Esophagus muscularis mucosa (tissue), 4 donors: Measurements from ENCODE around the gene MRPL55. TPM values are rescaled to one million over a fixed set of nuclear protein-coding genes. Genes with fewer than 3 reads are reported as not detected.

ENCODE experiments used
- DNase-seq: peaks from one replicate; pipeline ENCODE4 v3.0.0-alpha.2; 2017; ENCODE audit errors: extremely low spot score
- H3K27ac ChIP-seq, 4 donors: fragments of 200-600 bp; sonication (generic); replicated peaks in 1 of 4; 1 replicate in 3 of 4; 2 replicates in 1 of 4; pipeline ENCODE4 v1.5.1; 2016 to 2019; ENCODE audit warnings: mild to moderate bottlenecking in 1 of 4
- H3K27me3 ChIP-seq, 4 donors: fragments of 200-600 bp; sonication (generic); one replicate each; pipeline versions ENCODE4 v1.5.1 to v1.6.0; 2016 to 2019
- H3K36me3 ChIP-seq, 4 donors: fragments of 200-600 bp; sonication (generic); one replicate each; pipeline ENCODE4 v1.5.1; 2016 to 2019
- H3K4me1 ChIP-seq, 4 donors: fragments of 200-600 bp; sonication (generic); one replicate each; pipeline ENCODE4 v1.5.1; 2016 to 2019
- H3K4me3 ChIP-seq, 4 donors: fragments of 200-600 bp; sonication (generic); 1 replicate in 2 of 4; 2 replicates in 2 of 4; pipeline ENCODE4 v1.5.1; 2016 to 2019; ENCODE audit warnings: mild to moderate bottlenecking in 4 of 4, moderate library complexity in 1 of 4
- H3K9me3 ChIP-seq, 4 donors: fragments of 200-600 bp; sonication (generic); 1 replicate in 3 of 4; 2 replicates in 1 of 4; pipeline ENCODE4 v1.5.1; 2016 to 2019
- CTCF ChIP-seq, 3 experiments: fragments of 200-600 bp in 2 of 3; fragments of 450-650 bp in 1 of 3; sonication (generic) in 2 of 3; IDR thresholded peaks; one replicate each; pipeline ENCODE4 v1.5.1; 2017 to 2019; ENCODE audit warnings: antibody characterized with exemption in 3 of 3, mild to moderate bottlenecking in 2 of 3, moderate library complexity in 1 of 3
- EP300 ChIP-seq: sonication (generic); formaldehyde crosslinking; IDR thresholded peaks from one replicate; pipeline ENCODE4 v1.6.1; 2017; ENCODE audit warnings: antibody characterized with exemption
- POLR2A ChIP-seq: fragments of 450-650 bp; IDR thresholded peaks from one replicate; pipeline ENCODE4 v1.6.1; 2017; ENCODE audit warnings: antibody characterized with exemption, moderate library complexity, mild to moderate bottlenecking, low read depth
- POLR2AphosphoS5 ChIP-seq, 2 donors: sonication (generic); formaldehyde crosslinking; IDR thresholded peaks; one replicate each; pipeline ENCODE4 v1.6.1; 2017; ENCODE audit warnings: antibody characterized with exemption in 2 of 2
- WGBS: methylation state at CpG from one replicate; pipeline ENCODE4 v1.1.5; 2018; 5-methylcytosine and 5-hydroxymethylcytosine counted together
- intact Hi-C: fragments of 100-400 bp; cut with DNase I; formaldehyde crosslinking; loops from one replicate; pipeline ENCODE4 v1.15.1; 2023
- total RNA-seq, 4 donors: library from RNA; depleted of rRNA; stranded (reverse); fragments of >200 nt; gene quantifications; one replicate each; pipeline versions ENCODE4 v1.1.0 to v1.2.1, GENCODE V29; 2016

Gene MRPL55
- total RNA-seq, 4 donors from 2014 or later: 52.3 to 64.9 (median 60.1) TPM

- intact Hi-C loops: no loop called here
- no peak for TF ChIP-seq EP300
- no peak for TF ChIP-seq POLR2AphosphoS5 (IDR thresholded peaks at IDR 0.05)
- no peak for TF ChIP-seq CTCF (IDR thresholded peaks at IDR 0.05)
- Histone ChIP-seq H3K4me1 (peaks cover 13 to 53% (median 37%) of the 10 kb centered on the region in 4 donors), H3K27me3 (peaks cover 0 to 1% (median 0%) of the 10 kb centered on the region in 4 donors), H3K4me3 (no peak overlapping the region), H3K36me3 (peaks cover 0 to 7% (median 0%) of the 10 kb centered on the region in 4 donors), H3K27ac (no peak overlapping the region), H3K9me3 (no peaks in the 10 kb centered on the region)
- WGBS: 72% methylated on average over 7 of the region's 9 CpGs
- no peak for DNase-seq
Observed at GRCh38 chr1:228156515-228156881, 47.4 kb upstream of the MRPL55 start.

- H3K36me3 ChIP-seq: peaks cover 0 to 7% (median 0%) of the 10 kb centered on the region in 4 donors
- TF ChIP-seq EP300 (no peak), CTCF (IDR thresholded peaks at IDR 0.05) (no peak)
- H3K9me3 ChIP-seq: no peaks in the 10 kb centered on the region
- peaks cover 14 to 54% (median 39%) of the 10 kb centered on the region in 4 donors for H3K4me1 ChIP-seq
- no peaks in the 10 kb centered on the region for H3K27me3 ChIP-seq
- no peak overlapping the region for H3K4me3 ChIP-seq
- DNase-seq: no peak
- WGBS: 89% methylated on average over 8 of the region's 16 CpGs
- no peak overlapping the region for H3K27ac ChIP-seq
- intact Hi-C loops: no loop called here
Observed at GRCh38 chr1:228155596-228156514, 46.8 kb upstream of the MRPL55 start.

GRCh38 chr1:228154670-228155571 lies 45.8 kb upstream of the MRPL55 start:
- no peaks in the 10 kb centered on the region for H3K27me3 ChIP-seq
- peaks cover 23 to 61% (median 44%) of the 10 kb centered on the region in 4 donors for H3K4me1 ChIP-seq
- no peak for DNase-seq
- peaks cover 0 to 7% (median 0%) of the 10 kb centered on the region in 4 donors for H3K36me3 ChIP-seq
- intact Hi-C loops: no loop called here
- WGBS: 90% methylated on average over 20 of the region's 20 CpGs
- H3K27ac ChIP-seq: no peak overlapping the region
- no peaks in the 10 kb centered on the region for H3K9me3 ChIP-seq
- TF ChIP-seq POLR2AphosphoS5 (IDR thresholded peaks at IDR 0.05) (no peak), CTCF (IDR thresholded peaks at IDR 0.05) (no peak), POLR2A (no peak), EP300 (no peak)
- H3K4me3 ChIP-seq: no peak overlapping the region

- Histone ChIP-seq H3K27me3 (no peaks in the 10 kb centered on the region), H3K4me1 (peaks cover 31 to 63% (median 48%) of the 10 kb centered on the region in 4 donors), H3K36me3 (peaks cover 0 to 7% (median 2%) of the 10 kb centered on the region in 4 donors), H3K9me3 (no peaks in the 10 kb centered on the region), H3K27ac (no peak overlapping the region), H3K4me3 (no peak overlapping the region)
- WGBS: 92% methylated on average over 11 of the region's 11 CpGs
- DNase-seq: no peak
- TF ChIP-seq POLR2AphosphoS5 (IDR thresholded peaks at IDR 0.05) (no peak), EP300 (no peak), POLR2A (no peak), CTCF (IDR thresholded peaks at IDR 0.05) (no peak)
- intact Hi-C loops: no loop called here
Observed at GRCh38 chr1:228154021-228154669, 45.0 kb upstream of the MRPL55 start.
